IMR-90 (cell line): ENCODE data around the gene ARAP1.

Experiments used
- BHLHE40 ChIP-seq: fragments of 150-350 bp; IDR thresholded peaks from 2 replicates; pipeline ENCODE4 v1.6.1; 2016; ENCODE audit warnings: mild to moderate bottlenecking, low read depth, low read length
- CEBPB ChIP-seq: IDR thresholded peaks from 2 replicates; pipeline ENCODE4 v1.6.1; 2012; ENCODE audit warnings: low read depth, low read length, improper control_type of control experiment
- MAZ ChIP-seq: IDR thresholded peaks from 2 replicates; pipeline ENCODE4 v1.6.1; 2012; ENCODE audit warnings: low read depth, mild to moderate bottlenecking, low read length, improper control_type of control experiment, moderate library complexity, borderline replicate concordance
- POLR2A ChIP-seq: IDR thresholded peaks from 2 replicates; pipeline ENCODE4 v1.6.1; 2012; ENCODE audit warnings: mild to moderate bottlenecking, low read depth, low read length
- RAD21 ChIP-seq: IDR thresholded peaks from 2 replicates; pipeline ENCODE4 v1.6.1; 2012; ENCODE audit warnings: low read length, improper control_type of control experiment
- RFX5 ChIP-seq: IDR thresholded peaks from 2 replicates; pipeline ENCODE4 v1.8.0; 2012; ENCODE audit warnings: low read depth, mild to moderate bottlenecking, low read length, moderate library complexity
- TF ChIP-seq, protein P1 (sequence below): conservative IDR thresholded peaks from 2 replicates; pipeline ENCODE4 v1.5.1; 2012; ENCODE audit warnings: mild to moderate bottlenecking, low read depth, low read length, improper control_type of control experiment
- TF ChIP-seq, protein P2 (sequence below): fragments of 150-350 bp; IDR thresholded peaks from 2 replicates; pipeline ENCODE4 v1.6.1; 2017; ENCODE audit warnings: mild to moderate bottlenecking, antibody characterized with exemption, low read length, low read depth

DNA sequence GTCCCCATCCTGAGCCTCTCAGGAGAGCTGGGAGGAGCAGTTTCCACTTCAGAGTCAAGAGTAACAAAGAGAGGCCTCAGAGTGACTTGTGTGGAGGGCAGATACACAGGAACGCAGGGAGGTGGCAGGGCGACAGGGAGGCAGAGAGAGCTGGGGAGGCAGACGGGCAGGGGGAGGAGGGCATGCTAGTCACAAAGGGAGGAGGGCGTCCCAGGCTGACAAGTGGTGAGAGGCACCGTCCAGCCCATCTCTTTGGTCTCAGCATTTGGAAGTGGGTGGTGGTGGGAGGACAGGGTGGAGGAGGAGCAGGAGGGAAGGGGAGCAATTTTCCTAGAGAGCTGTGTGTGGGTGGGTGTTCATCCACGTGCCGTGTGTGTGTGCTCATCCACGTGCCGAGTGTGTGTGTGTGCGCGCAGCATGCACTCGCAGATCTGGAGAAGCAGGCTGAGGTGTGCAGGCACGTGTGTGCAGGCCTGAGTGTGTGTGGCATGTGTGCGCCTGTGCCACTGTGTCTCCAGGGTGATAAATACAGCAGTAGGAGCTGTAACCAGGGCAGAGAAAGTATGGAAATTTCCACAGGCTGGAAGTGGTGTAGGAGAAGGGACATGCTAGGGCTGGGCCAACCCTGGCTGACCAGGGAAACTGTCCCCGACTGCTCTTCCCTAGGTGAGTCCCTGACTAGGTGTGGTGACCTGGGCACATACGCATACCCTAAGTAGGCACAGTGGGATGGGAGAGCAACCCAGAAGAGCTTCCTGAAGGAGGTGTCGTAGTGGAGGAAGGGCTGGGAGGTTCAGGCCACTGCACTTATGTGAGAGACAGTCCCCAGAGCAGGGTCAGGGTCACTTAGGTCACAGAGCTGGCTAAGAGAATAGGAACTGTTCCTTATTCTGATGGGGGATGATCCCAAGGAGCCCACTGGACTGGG is 70.7 kb downstream of the ARAP1 start:
- TF ChIP-seq, protein P1, sequence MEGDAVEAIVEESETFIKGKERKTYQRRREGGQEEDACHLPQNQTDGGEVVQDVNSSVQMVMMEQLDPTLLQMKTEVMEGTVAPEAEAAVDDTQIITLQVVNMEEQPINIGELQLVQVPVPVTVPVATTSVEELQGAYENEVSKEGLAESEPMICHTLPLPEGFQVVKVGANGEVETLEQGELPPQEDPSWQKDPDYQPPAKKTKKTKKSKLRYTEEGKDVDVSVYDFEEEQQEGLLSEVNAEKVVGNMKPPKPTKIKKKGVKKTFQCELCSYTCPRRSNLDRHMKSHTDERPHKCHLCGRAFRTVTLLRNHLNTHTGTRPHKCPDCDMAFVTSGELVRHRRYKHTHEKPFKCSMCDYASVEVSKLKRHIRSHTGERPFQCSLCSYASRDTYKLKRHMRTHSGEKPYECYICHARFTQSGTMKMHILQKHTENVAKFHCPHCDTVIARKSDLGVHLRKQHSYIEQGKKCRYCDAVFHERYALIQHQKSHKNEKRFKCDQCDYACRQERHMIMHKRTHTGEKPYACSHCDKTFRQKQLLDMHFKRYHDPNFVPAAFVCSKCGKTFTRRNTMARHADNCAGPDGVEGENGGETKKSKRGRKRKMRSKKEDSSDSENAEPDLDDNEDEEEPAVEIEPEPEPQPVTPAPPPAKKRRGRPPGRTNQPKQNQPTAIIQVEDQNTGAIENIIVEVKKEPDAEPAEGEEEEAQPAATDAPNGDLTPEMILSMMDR, result no peak
- peak; percentile 61; the same call in 1 of the 2 replicates for TF ChIP-seq BHLHE40
- no peak for TF ChIP-seq RAD21
- TF ChIP-seq CEBPB, result no peak
- no peak for TF ChIP-seq POLR2A
- TF ChIP-seq, protein P2, sequence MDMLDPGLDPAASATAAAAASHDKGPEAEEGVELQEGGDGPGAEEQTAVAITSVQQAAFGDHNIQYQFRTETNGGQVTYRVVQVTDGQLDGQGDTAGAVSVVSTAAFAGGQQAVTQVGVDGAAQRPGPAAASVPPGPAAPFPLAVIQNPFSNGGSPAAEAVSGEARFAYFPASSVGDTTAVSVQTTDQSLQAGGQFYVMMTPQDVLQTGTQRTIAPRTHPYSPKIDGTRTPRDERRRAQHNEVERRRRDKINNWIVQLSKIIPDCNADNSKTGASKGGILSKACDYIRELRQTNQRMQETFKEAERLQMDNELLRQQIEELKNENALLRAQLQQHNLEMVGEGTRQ, result no peak
- no peak for TF ChIP-seq RFX5
- TF ChIP-seq MAZ, result no peak
